Measurements from ENCODE around the gene BRAT1.

GRCh38 chr7:2522780-2523433 lies 32.4 kb downstream of the BRAT1 start:
- TF ChIP-seq CTCF (IDR thresholded peaks at IDR 0.05) = no peak
- TF ChIP-seq EP300 (IDR thresholded peaks at IDR 0.05) = no peak
- TF ChIP-seq POLR2A (IDR thresholded peaks at IDR 0.05) = no peak
- no peak for TF ChIP-seq POLR2AphosphoS5 (IDR thresholded peaks at IDR 0.05)
